ENCODE measurements around the gene KCNJ11. TPM values are rescaled to one million over a fixed set of nuclear protein-coding genes. Genes with fewer than 3 reads are reported as not detected.
A peak's percentile ranks its signal among the peaks of the same experiment; 100 is the strongest.

KCNJ11 gene
- total RNA-seq, 1 experiment from 2014 or later = 7.5 TPM

GRCh38 chr11:17353821-17354600 is 34.4 kb downstream of the KCNJ11 start:
- H3K4me3 ChIP-seq (replicated peaks in 1 of 2; ENCODE audit: low read depth in 1 of 2, low read length in 2 of 2) = peak overlapping the region; percentile 60 to 71
- no peaks in the 10 kb centered on the region for H3K9me3 ChIP-seq (ENCODE audit: control insufficient read depth in 1 of 2, insufficient read depth in 1 of 2, low read depth in 1 of 2, low read length in 2 of 2)
- no peaks in the 10 kb centered on the region for H4K20me1 ChIP-seq (ENCODE audit: insufficient read depth)
- no peaks in the 10 kb centered on the region for H3K27me3 ChIP-seq (ENCODE audit: insufficient read depth, low read length)
- intact Hi-C loops (cut with micrococcal nuclease) = loop anchor here (10.0 kb wide), 1 partner anchor 119 kb away; no protein-coding TSS in a partner anchor
- H3K4me1 ChIP-seq (ENCODE audit: control insufficient read depth in 1 of 2, insufficient read depth in 2 of 2, low read length in 2 of 2) = peaks cover 6 to 23% of the 10 kb centered on the region in 2 experiments; a peak in 3 of 4 replicates
- H3K27ac ChIP-seq (ENCODE audit: low read depth, low read length) = peak overlapping the region; percentile 30; the same call in 1 of the 2 replicates
- DNase-seq (ENCODE audit: low read depth, low spot score) (no peak), ATAC-seq (peak; percentile 35)
- POLR2A ChIA-PET = interaction anchor here (0.7 to 0.8 kb wide), 2 partner anchors 78 to 143 kb away, joined by 3 read pairs; no protein-coding TSS in a partner anchor
- peak overlapping the region; percentile 92 for H3K4me2 ChIP-seq (ENCODE audit: low read length)
- CTCF ChIA-PET = interaction anchor here (0.7 to 2.8 kb wide), 12 partner anchors 9 to 205 kb away, joined by 3 to 15 read pairs (median 3); partner anchors contain the start of gene KCNJ11
- H3K9ac ChIP-seq (ENCODE audit: low read length) = peak overlapping the region; percentile 55
- H3K36me3 ChIP-seq (ENCODE audit: control insufficient read depth in 1 of 2, insufficient read depth in 2 of 2, low read length in 2 of 2) = no peaks in the 10 kb centered on the region
- TSS peak; percentile 82 for BruUV-seq (replicated peaks)
- no peaks in the 10 kb centered on the region for H3K79me2 ChIP-seq (ENCODE audit: insufficient read depth, low read length)
- no peaks in the 10 kb centered on the region for H3K9me2 ChIP-seq (ENCODE audit: insufficient read depth)
- TF ChIP-seq POLR2A (IDR thresholded peaks at IDR 0.05; ENCODE audit: borderline replicate concordance, extremely low read depth, insufficient read depth, insufficient read length) = peak; percentile 2
- no peak for TF ChIP-seq FOSL1 (IDR thresholded peaks at IDR 0.05; ENCODE audit: low read depth)
- no peak; the same call in 1 of the 2 replicates for TF ChIP-seq POLR2AphosphoS5 (IDR thresholded peaks at IDR 0.05; ENCODE audit: low read depth, low read length)
- no peak for TF ChIP-seq EZH2phosphoT487 (IDR thresholded peaks at IDR 0.05; ENCODE audit: borderline replicate concordance)
- RAD21 ChIA-PET (ENCODE audit: low non-redundant PET in 1 of 2, low total read pairs in 2 of 2, uncharacterized antibody in 2 of 2, unreplicated experiment in 2 of 2) = interaction anchor here (0.7 to 1.1 kb wide), 3 partner anchors 29 to 1562 kb away, joined by 3 read pairs; no protein-coding TSS in a partner anchor
- peak overlapping the region; percentile 81 for H2AFZ ChIP-seq (ENCODE audit: low read depth, low read length, poor library complexity, severe bottlenecking)

GRCh38 chr11:17352950-17353820 is 35.3 kb downstream of the KCNJ11 start:
- no peaks in the 10 kb centered on the region for H3K9me2 ChIP-seq (ENCODE audit: insufficient read depth)
- peak overlapping the region; percentile 55 for H3K9ac ChIP-seq (ENCODE audit: low read length)
- DNase-seq (ENCODE audit: low read depth, low spot score) (peak; percentile 54), ATAC-seq (peak; percentile 86)
- CTCF ChIA-PET = interaction anchor here (0.8 to 2.8 kb wide), 6 partner anchors 13 to 175 kb away, joined by 3 to 15 read pairs (median 4); partner anchors contain the start of gene KCNJ11
- H3K27ac ChIP-seq (ENCODE audit: low read depth, low read length) = peak overlapping the region; percentile 30; the same call in 1 of the 2 replicates
- H4K20me1 ChIP-seq (ENCODE audit: insufficient read depth) = no peaks in the 10 kb centered on the region
- no peaks in the 10 kb centered on the region for H3K36me3 ChIP-seq (ENCODE audit: control insufficient read depth in 1 of 2, insufficient read depth in 2 of 2, low read length in 2 of 2)
- intact Hi-C loops (cut with micrococcal nuclease) = loop anchor here (10.0 kb wide), 1 partner anchor 118 kb away; no protein-coding TSS in a partner anchor
- H3K9me3 ChIP-seq (ENCODE audit: control insufficient read depth in 1 of 2, insufficient read depth in 1 of 2, low read depth in 1 of 2, low read length in 2 of 2) = no peaks in the 10 kb centered on the region
- RAD21 ChIA-PET (ENCODE audit: low non-redundant PET in 1 of 2, low total read pairs in 2 of 2, uncharacterized antibody in 2 of 2, unreplicated experiment in 2 of 2) = interaction anchor here in 1 of 2 experiments (1.1 kb wide), 1 partner anchor 29 kb away, joined by 3 read pairs; no protein-coding TSS in a partner anchor
- H3K4me1 ChIP-seq (ENCODE audit: control insufficient read depth in 1 of 2, insufficient read depth in 2 of 2, low read length in 2 of 2) = peaks cover 6 to 23% of the 10 kb centered on the region in 2 experiments; a peak in 3 of 4 replicates
- no peaks in the 10 kb centered on the region for H3K27me3 ChIP-seq (ENCODE audit: insufficient read depth, low read length)
- POLR2A ChIA-PET = interaction anchor here (0.7 to 0.8 kb wide), 2 partner anchors 77 to 142 kb away, joined by 3 read pairs; no protein-coding TSS in a partner anchor
- H2AFZ ChIP-seq (ENCODE audit: low read depth, low read length, poor library complexity, severe bottlenecking) = peak overlapping the region; percentile 81
- peak overlapping the region; percentile 60 to 71 for H3K4me3 ChIP-seq (replicated peaks in 1 of 2; ENCODE audit: low read depth in 1 of 2, low read length in 2 of 2)
- TF ChIP-seq EZH2phosphoT487 (IDR thresholded peaks at IDR 0.05; ENCODE audit: borderline replicate concordance) (no peak), SIN3A (IDR thresholded peaks at IDR 0.05; ENCODE audit: low read depth) (peak; percentile 71; the same call in 1 of the 2 replicates), EGR1 (IDR thresholded peaks at IDR 0.05; ENCODE audit: low read depth) (peak; percentile 62), ATF3 (IDR thresholded peaks at IDR 0.05) (no peak; the same call in 1 of the 2 replicates), SRF (IDR thresholded peaks at IDR 0.05; ENCODE audit: low read depth) (no peak), ZFX (IDR thresholded peaks at IDR 0.05) (peak; percentile 40; the same call in 1 of the 2 replicates), ELF1 (IDR thresholded peaks at IDR 0.05; ENCODE audit: borderline replicate concordance, low read depth) (peak; percentile 37), POLR2AphosphoS5 (IDR thresholded peaks at IDR 0.05; ENCODE audit: low read depth, low read length) (peak; percentile 67), POLR2A (IDR thresholded peaks at IDR 0.05; ENCODE audit: borderline replicate concordance, extremely low read depth, insufficient read depth, insufficient read length) (peak; percentile 10), CBX3 (IDR thresholded peaks at IDR 0.05; ENCODE audit: low read depth) (peak; percentile 89)
- TF ChIP-seq, protein P1, sequence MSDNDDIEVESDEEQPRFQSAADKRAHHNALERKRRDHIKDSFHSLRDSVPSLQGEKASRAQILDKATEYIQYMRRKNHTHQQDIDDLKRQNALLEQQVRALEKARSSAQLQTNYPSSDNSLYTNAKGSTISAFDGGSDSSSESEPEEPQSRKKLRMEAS (IDR thresholded peaks at IDR 0.05) = peak; percentile 93
- H3K4me2 ChIP-seq (ENCODE audit: low read length) = peak overlapping the region; percentile 92
- H3K79me2 ChIP-seq (ENCODE audit: insufficient read depth, low read length) = no peaks in the 10 kb centered on the region
- BruUV-seq (replicated peaks) = TSS peak; percentile 77

All from HCT116 (cell line).